ENCODE measurements around the gene RAB4B.

GRCh38 chr19:40768869-40769268 lies 9.2 kb upstream of the RAB4B start:
- TF ChIP-seq, protein P1, sequence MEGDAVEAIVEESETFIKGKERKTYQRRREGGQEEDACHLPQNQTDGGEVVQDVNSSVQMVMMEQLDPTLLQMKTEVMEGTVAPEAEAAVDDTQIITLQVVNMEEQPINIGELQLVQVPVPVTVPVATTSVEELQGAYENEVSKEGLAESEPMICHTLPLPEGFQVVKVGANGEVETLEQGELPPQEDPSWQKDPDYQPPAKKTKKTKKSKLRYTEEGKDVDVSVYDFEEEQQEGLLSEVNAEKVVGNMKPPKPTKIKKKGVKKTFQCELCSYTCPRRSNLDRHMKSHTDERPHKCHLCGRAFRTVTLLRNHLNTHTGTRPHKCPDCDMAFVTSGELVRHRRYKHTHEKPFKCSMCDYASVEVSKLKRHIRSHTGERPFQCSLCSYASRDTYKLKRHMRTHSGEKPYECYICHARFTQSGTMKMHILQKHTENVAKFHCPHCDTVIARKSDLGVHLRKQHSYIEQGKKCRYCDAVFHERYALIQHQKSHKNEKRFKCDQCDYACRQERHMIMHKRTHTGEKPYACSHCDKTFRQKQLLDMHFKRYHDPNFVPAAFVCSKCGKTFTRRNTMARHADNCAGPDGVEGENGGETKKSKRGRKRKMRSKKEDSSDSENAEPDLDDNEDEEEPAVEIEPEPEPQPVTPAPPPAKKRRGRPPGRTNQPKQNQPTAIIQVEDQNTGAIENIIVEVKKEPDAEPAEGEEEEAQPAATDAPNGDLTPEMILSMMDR (IDR thresholded peaks at IDR 0.05): no peak
- TF ChIP-seq POLR2A (IDR thresholded peaks at IDR 0.05) (no peak), EP300 (IDR thresholded peaks at IDR 0.05) (no peak)
